GM21717 (cell line): ENCODE data around the gene NAV1.

Experiments used
- ATAC-seq: cut with Tn5 transposase; IDR thresholded peaks from one replicate; pipeline ENCODE4 v1.9.1; 2021; ENCODE audit warnings: mild to moderate bottlenecking, moderate library complexity; ENCODE audit not compliant: unreplicated experiment

NAV1 gene

DNA sequence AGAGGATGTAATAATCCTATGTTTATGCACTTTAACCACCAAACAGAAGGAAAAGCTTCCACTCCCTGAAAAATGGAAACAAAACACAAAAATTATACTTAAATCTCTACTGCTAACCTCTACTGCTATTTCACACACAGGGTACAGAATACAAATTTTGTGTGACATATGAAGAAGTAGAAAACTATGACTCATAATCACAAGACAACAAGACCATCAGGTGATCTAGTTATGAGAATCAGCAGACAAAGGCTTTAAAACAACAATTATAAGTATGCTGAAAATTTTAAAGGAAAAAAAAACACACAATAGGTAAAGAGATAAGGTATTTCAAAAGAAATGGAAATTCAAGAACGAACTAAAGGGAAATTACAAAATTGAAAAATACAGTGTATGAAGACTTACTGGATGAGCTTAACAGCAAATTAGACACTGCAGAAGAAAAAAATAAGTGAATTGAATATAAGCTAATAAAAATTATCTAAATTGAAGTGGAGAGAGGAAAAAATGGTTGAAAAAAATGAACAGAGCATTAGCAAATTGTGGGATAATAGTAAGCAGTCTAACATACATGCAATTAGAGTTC is 13.6 kb upstream of the NAV1 start:
- ATAC-seq, result no peak

DNA sequence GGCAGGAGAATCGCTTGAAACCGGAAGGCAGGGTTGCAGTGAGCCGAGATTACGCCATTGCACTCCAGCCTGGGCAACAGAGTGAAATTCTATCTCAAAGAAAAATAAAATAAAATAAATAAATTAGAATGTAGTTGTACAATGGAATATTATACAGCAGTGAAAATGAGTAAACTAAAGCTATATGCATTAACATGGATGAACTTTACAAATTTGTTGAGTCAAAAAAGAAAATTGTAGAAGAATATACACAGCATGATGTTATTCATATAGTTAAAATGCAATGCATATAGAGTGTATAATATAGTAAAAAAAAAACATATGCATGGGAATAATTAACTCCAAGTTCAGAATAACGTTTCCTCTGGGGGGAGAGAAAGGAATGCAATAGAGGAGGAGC is 11.0 kb upstream of the NAV1 start:
- ATAC-seq, result no peak

DNA sequence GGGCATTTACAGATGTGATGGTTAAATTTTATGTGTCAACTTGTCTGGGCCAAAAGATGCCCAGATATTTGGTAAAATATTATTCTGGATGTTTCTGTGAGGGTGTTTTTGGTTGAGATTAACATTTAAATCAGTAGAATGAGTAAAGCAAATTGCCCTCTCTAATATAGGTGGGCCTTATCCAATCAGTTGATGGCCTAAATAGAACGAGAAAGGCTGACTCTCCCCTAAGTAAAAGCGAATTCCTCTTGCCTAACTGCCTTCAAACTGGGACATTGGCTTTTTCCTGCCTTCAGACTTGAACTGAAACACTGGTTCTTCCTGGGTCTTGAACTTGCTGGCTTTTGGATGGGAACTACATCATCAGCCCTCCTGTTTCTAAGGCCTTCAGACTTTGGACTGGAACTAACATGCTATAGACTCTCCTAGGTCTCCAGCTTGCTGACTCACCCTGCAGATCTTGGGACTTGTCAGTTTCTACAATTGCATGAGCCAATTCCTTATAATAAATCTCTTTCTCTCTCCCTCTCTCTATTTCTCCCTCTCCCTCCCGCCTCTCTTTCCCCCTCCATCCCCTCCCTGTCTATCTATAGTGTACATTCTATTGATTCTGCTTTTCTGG is 10.2 kb upstream of the NAV1 start:
- ATAC-seq, result no peak

DNA sequence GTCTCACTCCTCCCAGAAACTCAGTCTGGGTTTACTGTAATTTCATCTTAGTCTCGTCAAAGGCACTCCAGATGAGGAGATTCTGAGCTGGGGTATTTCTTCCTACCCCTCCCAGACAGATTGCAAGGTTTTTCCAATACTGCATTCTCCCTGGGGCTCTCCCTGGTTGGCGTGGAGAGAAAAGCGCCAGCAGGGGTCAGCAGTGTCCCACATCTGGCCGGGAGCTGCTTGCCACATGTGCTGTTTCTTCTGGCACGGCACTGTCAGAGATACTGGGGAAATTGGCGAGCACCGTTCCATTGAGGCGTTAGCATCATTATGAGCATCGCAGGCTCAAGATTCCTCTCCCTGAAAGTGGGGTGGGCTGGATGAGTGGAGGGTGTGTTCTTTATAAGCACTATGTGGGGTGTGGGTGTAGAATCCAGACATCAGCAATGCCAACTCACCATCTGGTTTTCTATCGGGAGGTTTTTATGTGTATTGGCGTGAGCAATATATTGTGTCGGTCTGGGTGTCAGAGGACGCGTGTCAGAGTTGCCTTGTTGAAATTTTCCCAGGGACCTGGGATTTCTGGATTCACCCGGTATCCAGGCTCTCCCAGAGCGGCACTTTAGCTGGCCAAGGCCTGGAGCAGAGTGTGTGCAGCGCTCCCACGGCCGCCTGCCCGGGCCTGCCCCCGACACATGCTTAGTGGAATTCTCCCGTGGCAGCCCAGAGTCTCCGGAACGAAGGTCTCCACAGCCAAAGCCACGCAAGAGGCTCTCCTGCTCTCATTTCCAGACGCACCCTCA is 8.0 kb upstream of the NAV1 start:
- no peak for ATAC-seq

DNA sequence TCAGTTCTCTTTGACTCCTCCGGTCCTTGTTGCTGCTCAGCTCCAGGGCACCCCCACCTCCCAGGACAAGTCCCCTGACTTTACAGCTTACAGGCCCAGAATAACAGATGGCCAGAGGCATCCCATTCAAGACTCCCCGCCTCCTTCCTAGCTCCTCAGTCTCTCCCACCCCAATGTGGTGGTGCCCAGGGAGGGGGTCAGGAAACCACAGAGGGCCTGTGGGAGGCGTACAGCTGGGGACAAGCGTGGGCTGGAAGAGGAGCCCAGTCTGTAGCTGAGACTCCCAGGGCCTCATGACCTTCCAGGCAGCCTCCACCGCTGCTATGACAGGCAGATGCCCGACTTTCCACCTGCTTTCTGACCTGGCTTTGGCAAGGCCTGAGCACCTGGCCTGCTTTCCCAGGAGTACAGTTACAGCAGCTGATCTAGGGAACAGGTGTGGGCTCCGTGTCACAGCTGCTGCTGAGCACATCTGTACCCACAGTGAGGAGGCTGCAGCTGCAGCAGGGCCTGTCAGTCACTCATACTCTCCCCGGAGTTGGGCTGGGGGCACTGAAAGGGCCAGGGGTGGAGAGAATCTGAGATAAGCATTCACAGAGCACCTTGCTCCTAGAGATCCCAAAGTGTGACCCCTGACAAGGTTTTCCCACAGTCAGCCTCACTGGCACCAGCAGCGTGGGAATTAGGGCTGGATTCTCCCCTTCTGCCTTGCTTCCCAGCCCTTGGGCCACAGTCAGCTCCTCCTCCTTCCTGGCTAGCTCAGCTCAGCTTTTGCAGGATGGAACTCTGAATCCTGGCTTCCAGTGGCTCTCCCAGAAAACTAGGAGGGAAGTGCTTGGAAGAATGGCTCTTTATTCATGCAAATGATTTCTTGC is 7.1 kb upstream of the NAV1 start:
- ATAC-seq, result no peak

- ATAC-seq, result no peak
These were observed 5.1 kb upstream of the NAV1 start for GRCh38 chr1:201533836-201534235.

DNA sequence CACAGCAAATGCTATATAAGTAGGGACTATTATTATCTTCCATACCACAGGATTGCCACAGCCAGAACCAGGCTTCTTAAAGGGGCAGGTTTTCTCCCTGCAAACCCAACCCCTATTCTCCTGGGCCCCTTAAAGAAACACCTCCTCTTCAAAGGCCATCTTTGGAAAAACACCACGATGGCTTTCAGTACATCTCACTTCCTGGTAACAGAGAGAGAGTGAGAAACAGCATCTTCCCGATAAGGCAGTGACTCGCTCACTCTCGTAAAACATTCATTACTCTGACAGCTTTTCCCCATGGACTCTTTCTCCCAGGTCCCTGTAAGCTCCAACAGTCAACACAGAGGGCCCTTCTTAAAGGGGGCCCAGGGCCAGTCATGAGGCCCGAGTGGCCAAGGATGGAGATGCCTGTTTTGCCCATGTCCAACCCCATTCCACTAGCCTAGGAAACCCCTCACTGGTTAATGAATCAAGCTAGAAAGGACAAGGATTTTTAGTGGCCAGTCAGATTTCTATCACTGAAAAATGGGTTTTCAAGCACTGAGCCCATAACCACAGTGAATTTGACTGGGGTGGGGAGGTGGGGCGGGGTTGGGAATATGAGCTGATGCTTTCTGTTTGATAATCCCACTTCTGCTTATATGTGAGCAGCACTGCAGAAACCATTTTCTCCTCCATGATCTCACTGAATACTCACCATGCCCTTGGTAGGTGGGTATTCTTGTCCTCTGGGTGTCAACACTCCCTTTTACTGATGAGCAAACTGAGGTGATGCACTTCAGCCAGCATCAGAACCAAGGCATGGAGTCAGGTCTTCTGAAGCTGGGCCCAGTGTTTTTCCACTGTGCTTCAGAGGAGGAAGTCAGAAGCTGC is 3.6 kb upstream of the NAV1 start:
- no peak for ATAC-seq

DNA sequence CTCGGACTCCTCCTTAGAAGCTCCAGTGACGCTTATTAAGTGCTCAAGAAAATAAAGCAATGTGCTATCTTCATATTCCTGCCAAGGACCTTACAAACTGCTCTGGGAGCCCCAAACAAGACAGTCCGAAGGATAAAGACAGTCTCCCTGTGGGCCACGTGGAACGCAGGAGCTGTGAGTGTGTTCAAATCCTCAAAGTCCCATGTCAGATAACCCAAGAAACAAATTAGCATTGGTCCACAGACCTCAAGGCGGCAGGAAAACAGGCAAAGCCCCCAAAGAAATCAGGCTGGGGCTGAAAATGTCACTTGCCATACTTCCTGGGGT is 3.0 kb upstream of the NAV1 start:
- ATAC-seq, result no peak

- no peak for ATAC-seq
These were observed 2.4 kb upstream of the NAV1 start for GRCh38 chr1:201536558-201536957.

DNA sequence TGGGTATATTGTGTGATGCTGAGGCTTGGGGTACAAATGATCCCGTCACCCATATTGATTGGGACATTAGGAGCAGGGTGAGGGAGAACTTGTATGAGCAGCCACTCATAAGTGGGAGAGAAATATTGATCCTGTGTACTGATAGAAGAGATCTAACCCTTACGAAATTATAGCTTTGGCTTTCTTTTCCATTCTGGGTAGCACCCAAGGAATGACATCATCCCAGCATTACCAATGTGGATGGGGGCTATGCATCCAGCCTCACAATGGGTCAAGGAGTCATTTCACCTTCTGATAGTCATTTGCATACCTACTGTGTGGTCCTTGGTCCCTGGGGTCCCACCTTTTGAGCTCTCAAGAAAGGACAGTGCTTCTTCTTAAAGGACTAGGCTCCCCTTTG is 1.9 kb upstream of the NAV1 start:
- no peak for ATAC-seq

DNA sequence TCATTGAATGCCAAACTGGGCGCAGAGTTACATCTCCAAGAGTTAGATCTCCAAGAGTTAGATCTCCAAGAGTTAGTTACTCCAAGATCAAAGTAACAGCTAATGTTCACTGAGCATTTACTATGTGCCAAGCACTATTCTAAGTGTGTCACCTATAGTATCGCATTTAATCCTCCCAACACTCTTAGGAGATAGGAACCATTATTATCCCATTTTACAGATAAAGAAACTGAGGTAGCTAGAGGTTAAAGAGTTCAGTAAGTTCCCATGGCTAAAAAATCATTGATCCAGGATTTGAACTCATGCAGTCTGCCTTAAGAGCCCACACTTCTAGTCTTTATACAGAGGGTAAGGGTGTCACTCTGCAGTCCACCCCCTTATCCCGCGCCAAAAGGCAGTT is 1.5 kb upstream of the NAV1 start:
- ATAC-seq, result no peak

- no peak for ATAC-seq
These were observed 876 bp upstream of the NAV1 start for GRCh38 chr1:201537891-201538611.

- no peak for ATAC-seq
These were observed 869 bp downstream of the NAV1 start for GRCh38 chr1:201539561-201540431.

DNA sequence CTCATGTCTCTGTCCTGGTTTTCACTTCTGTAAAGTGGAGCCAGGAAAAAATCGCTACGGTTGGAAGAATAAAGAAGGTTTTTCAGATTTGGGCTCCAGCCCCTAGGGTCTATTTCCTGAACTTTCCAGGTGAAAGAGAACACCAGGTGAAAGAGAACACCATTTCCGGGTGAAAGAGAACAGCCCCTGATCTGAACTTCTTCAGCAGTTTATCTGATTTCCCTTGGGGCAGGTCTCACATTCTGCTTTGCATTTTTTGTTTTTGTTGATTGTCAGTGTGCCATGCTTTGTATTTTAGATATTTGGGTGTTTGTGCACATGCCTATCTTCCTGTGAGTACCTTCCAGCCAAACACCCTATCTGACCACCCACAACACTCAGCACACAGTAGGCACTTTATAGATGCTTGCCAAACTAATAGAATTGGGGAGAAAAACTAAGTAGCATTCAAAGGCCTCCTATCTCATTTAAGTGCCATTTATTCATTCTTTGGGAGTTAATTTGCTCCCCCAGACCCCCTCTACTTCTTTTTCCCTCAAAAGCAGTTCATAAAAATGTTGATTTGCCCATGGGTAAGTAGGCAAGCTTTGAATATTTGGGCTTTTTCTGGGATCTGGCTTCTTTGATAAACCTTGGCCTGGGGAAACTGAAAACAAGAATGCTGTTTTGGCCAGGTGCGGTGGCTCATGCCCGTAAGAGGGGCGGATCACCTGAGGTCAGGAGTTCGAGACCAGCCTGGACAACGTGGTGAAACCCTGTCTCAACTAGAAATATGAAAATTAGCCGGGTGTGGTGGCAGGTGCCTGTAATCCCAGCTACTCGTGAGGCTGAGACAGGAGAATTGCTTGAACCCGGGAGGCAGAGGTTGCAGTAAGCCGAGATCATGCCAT is 2.2 kb downstream of the NAV1 start:
- ATAC-seq, result no peak

DNA sequence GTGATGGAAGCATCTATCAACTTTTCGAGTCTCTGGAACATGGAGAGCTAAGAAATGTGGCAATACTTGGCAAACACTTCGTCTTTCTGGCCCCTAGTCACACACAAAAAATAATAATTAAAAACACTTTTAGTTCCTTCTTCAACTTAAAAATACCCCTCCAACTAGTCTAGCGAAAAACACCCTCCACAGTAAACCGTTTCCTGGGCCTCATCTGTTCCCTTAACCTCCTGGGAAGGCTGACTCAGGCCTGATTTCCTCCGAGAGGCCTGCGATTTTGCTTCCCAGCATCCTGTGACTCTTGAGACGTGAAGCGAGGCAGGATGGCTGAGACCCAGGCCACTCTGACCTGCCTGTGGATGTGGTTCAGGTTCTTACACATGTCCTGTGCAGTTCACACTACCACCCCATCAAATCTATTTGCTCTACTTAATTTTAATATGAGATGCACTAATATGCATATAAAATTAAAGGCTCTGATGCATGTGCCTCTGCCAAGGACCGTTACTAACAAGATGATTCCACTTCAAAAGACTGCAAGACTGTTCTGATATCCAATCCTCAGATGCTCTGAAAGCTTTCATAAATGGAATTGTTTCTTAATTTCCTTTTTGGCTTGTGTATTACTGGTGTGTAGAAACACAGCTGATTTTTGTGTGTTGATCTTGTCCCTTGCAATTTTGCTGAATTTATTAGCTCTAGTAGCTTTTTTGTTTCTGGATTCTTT is 3.5 kb downstream of the NAV1 start:
- ATAC-seq, result no peak

GRCh38 chr1:201543871-201544642 is 5.1 kb downstream of the NAV1 start:
- no peak for ATAC-seq

GRCh38 chr1:201544710-201545109 is 5.8 kb downstream of the NAV1 start:
- ATAC-seq, result no peak
